ENCODE results near the gene SGSM2.

Gene SGSM2

GRCh38 chr17:2378905-2379304 lies 41.6 kb downstream of the SGSM2 start:
- Histone ChIP-seq H3K36me3 (ENCODE audit: control insufficient read depth in 4 of 4, insufficient read depth in 4 of 4, low read length in 3 of 4) (peaks cover 0 to 64% (median 47%) of the 10 kb centered on the region in 4 experiments), H3K27me3 (replicated peaks in 2 of 5; ENCODE audit: control insufficient read depth in 4 of 5, insufficient read depth in 5 of 5, low read length in 4 of 5) (no peaks in the 10 kb centered on the region), H3K4me3 (ENCODE audit: control insufficient read depth in 1 of 7, extremely low read depth in 1 of 7, insufficient read depth in 4 of 7, low read depth in 2 of 7, low read length in 6 of 7) (no peak overlapping the region), H3K27ac (ENCODE audit: insufficient read depth in 1 of 2, low read depth in 1 of 2, low read length in 2 of 2, poor library complexity in 1 of 2, severe bottlenecking in 2 of 2) (no peak overlapping the region), H3K9me3 (ENCODE audit: control extremely low read depth in 1 of 5, control insufficient read depth in 4 of 5, insufficient read depth in 2 of 5, low read depth in 1 of 5, low read length in 4 of 5) (no peaks in the 10 kb centered on the region), H3K4me1 (ENCODE audit: control extremely low read depth in 1 of 4, control insufficient read depth in 4 of 4, insufficient read depth in 4 of 4, low read length in 3 of 4) (no peaks in the 10 kb centered on the region)
- no peak for DNase-seq
- 100% methylated on average over 5 of the region's 11 CpGs for WGBS (ENCODE audit: insufficient coverage)
- ChIA-PET POLR2A (no interaction called here), CTCF (interaction anchor here (1.2 to 18.5 kb wide), 3 partner anchors 10 to 42 kb away, joined by 3 to 311 read pairs (median 4); no protein-coding TSS in a partner anchor)

GRCh38 chr17:2379489-2380225 lies 42.4 kb downstream of the SGSM2 start:
- Histone ChIP-seq H3K36me3 (ENCODE audit: control insufficient read depth in 4 of 4, insufficient read depth in 4 of 4, low read length in 3 of 4) (peaks cover 0 to 64% (median 46%) of the 10 kb centered on the region in 4 experiments), H3K4me1 (ENCODE audit: control extremely low read depth in 1 of 4, control insufficient read depth in 4 of 4, insufficient read depth in 4 of 4, low read length in 3 of 4) (no peaks in the 10 kb centered on the region), H3K27ac (ENCODE audit: insufficient read depth in 1 of 2, low read depth in 1 of 2, low read length in 2 of 2, poor library complexity in 1 of 2, severe bottlenecking in 2 of 2) (no peak overlapping the region), H3K4me3 (ENCODE audit: control insufficient read depth in 1 of 7, extremely low read depth in 1 of 7, insufficient read depth in 4 of 7, low read depth in 2 of 7, low read length in 6 of 7) (no peak overlapping the region), H3K9me3 (ENCODE audit: control extremely low read depth in 1 of 5, control insufficient read depth in 4 of 5, insufficient read depth in 2 of 5, low read depth in 1 of 5, low read length in 4 of 5) (no peaks in the 10 kb centered on the region), H3K27me3 (replicated peaks in 2 of 5; ENCODE audit: control insufficient read depth in 4 of 5, insufficient read depth in 5 of 5, low read length in 4 of 5) (no peaks in the 10 kb centered on the region)
- ChIA-PET POLR2A (no interaction called here), CTCF (interaction anchor here (1.2 to 18.5 kb wide), 3 partner anchors 11 to 41 kb away, joined by 3 to 311 read pairs (median 4); no protein-coding TSS in a partner anchor)
- no peak for DNase-seq
- whole genome bisulfite sequencing (ENCODE audit: insufficient coverage), result 92% methylated on average over 22 of the region's 25 CpGs

GRCh38 chr17:2380226-2380922 lies 43.1 kb downstream of the SGSM2 start:
- DNase-seq, result no peak
- POLR2A ChIA-PET, result no interaction called here
- H3K4me3 ChIP-seq (ENCODE audit: control insufficient read depth in 1 of 7, extremely low read depth in 1 of 7, insufficient read depth in 4 of 7, low read depth in 2 of 7, low read length in 6 of 7), result no peak overlapping the region
- WGBS (ENCODE audit: insufficient coverage), result 93% methylated on average over 15 of the region's 16 CpGs
- no peaks in the 10 kb centered on the region for H3K4me1 ChIP-seq (ENCODE audit: control extremely low read depth in 1 of 4, control insufficient read depth in 4 of 4, insufficient read depth in 4 of 4, low read length in 3 of 4)
- peaks cover 1 to 61% (median 46%) of the 10 kb centered on the region in 4 experiments for H3K36me3 ChIP-seq (ENCODE audit: control insufficient read depth in 4 of 4, insufficient read depth in 4 of 4, low read length in 3 of 4)
- no peaks in the 10 kb centered on the region for H3K9me3 ChIP-seq (ENCODE audit: control extremely low read depth in 1 of 5, control insufficient read depth in 4 of 5, insufficient read depth in 2 of 5, low read depth in 1 of 5, low read length in 4 of 5)
- CTCF ChIA-PET, result interaction anchor here (1.7 to 18.5 kb wide), 5 partner anchors 23 to 40 kb away, joined by 6 to 311 read pairs (median 48); no protein-coding TSS in a partner anchor
- no peak overlapping the region for H3K27ac ChIP-seq (ENCODE audit: insufficient read depth in 1 of 2, low read depth in 1 of 2, low read length in 2 of 2, poor library complexity in 1 of 2, severe bottlenecking in 2 of 2)
- H3K27me3 ChIP-seq (replicated peaks in 2 of 5; ENCODE audit: control insufficient read depth in 4 of 5, insufficient read depth in 5 of 5, low read length in 4 of 5), result no peaks in the 10 kb centered on the region

GRCh38 chr17:2380950-2381649 lies 43.8 kb downstream of the SGSM2 start:
- Histone ChIP-seq H3K9me3 (ENCODE audit: control extremely low read depth in 1 of 5, control insufficient read depth in 4 of 5, insufficient read depth in 2 of 5, low read depth in 1 of 5, low read length in 4 of 5) (no peaks in the 10 kb centered on the region), H3K4me3 (ENCODE audit: control insufficient read depth in 1 of 7, extremely low read depth in 1 of 7, insufficient read depth in 4 of 7, low read depth in 2 of 7, low read length in 6 of 7) (no peak overlapping the region), H3K36me3 (ENCODE audit: control insufficient read depth in 4 of 4, insufficient read depth in 4 of 4, low read length in 3 of 4) (peaks cover 2 to 61% (median 46%) of the 10 kb centered on the region in 4 experiments), H3K4me1 (ENCODE audit: control extremely low read depth in 1 of 4, control insufficient read depth in 4 of 4, insufficient read depth in 4 of 4, low read length in 3 of 4) (no peaks in the 10 kb centered on the region), H3K27ac (ENCODE audit: insufficient read depth in 1 of 2, low read depth in 1 of 2, low read length in 2 of 2, poor library complexity in 1 of 2, severe bottlenecking in 2 of 2) (no peak overlapping the region), H3K27me3 (replicated peaks in 2 of 5; ENCODE audit: control insufficient read depth in 4 of 5, insufficient read depth in 5 of 5, low read length in 4 of 5) (no peaks in the 10 kb centered on the region)
- POLR2A ChIA-PET, result interaction anchor here (1.8 kb wide), 1 partner anchor 35 kb away, joined by 21 read pairs; no protein-coding TSS in a partner anchor
- WGBS (ENCODE audit: insufficient coverage), result 92% methylated on average over 15 of the region's 15 CpGs
- CTCF ChIA-PET, result interaction anchor here (1.0 to 18.5 kb wide), 16 partner anchors 8 to 632 kb away, joined by 3 to 311 read pairs (median 8); no protein-coding TSS in a partner anchor
- no peak for DNase-seq

GRCh38 chr17:2383628-2384167 lies 46.4 kb downstream of the SGSM2 start:
- Histone ChIP-seq H3K27me3 (replicated peaks in 2 of 5; ENCODE audit: control insufficient read depth in 4 of 5, insufficient read depth in 5 of 5, low read length in 4 of 5) (no peaks in the 10 kb centered on the region), H3K4me3 (ENCODE audit: control insufficient read depth in 1 of 7, extremely low read depth in 1 of 7, insufficient read depth in 4 of 7, low read depth in 2 of 7, low read length in 6 of 7) (no peak overlapping the region), H3K4me1 (ENCODE audit: control extremely low read depth in 1 of 4, control insufficient read depth in 4 of 4, insufficient read depth in 4 of 4, low read length in 3 of 4) (no peaks in the 10 kb centered on the region), H3K27ac (ENCODE audit: insufficient read depth in 1 of 2, low read depth in 1 of 2, low read length in 2 of 2, poor library complexity in 1 of 2, severe bottlenecking in 2 of 2) (no peak overlapping the region), H3K36me3 (ENCODE audit: control insufficient read depth in 4 of 4, insufficient read depth in 4 of 4, low read length in 3 of 4) (peaks cover 6 to 64% (median 48%) of the 10 kb centered on the region in 4 experiments), H3K9me3 (ENCODE audit: control extremely low read depth in 1 of 5, control insufficient read depth in 4 of 5, insufficient read depth in 2 of 5, low read depth in 1 of 5, low read length in 4 of 5) (no peaks in the 10 kb centered on the region)
- no peak for DNase-seq
- ChIA-PET CTCF (interaction anchor here (0.6 to 18.5 kb wide), 12 partner anchors 9 to 317 kb away, joined by 3 to 311 read pairs (median 10); partner anchors contain the start of gene MNT), POLR2A (interaction anchor here (0.5 to 1.5 kb wide), 4 partner anchors 9 to 57 kb away, joined by 3 to 4 read pairs (median 4); no protein-coding TSS in a partner anchor)
- WGBS (ENCODE audit: insufficient coverage), result 90% methylated on average over 10 of the region's 11 CpGs

- Histone ChIP-seq H3K27ac (ENCODE audit: insufficient read depth in 1 of 2, low read depth in 1 of 2, low read length in 2 of 2, poor library complexity in 1 of 2, severe bottlenecking in 2 of 2) (no peak overlapping the region), H3K4me3 (ENCODE audit: control insufficient read depth in 1 of 7, extremely low read depth in 1 of 7, insufficient read depth in 4 of 7, low read depth in 2 of 7, low read length in 6 of 7) (no peak overlapping the region), H3K4me1 (ENCODE audit: control extremely low read depth in 1 of 4, control insufficient read depth in 4 of 4, insufficient read depth in 4 of 4, low read length in 3 of 4) (peaks cover 0 to 2% (median 0%) of the 10 kb centered on the region in 4 experiments), H3K27me3 (replicated peaks in 2 of 5; ENCODE audit: control insufficient read depth in 4 of 5, insufficient read depth in 5 of 5, low read length in 4 of 5) (no peaks in the 10 kb centered on the region), H3K36me3 (ENCODE audit: control insufficient read depth in 4 of 4, insufficient read depth in 4 of 4, low read length in 3 of 4) (peaks cover 6 to 56% (median 42%) of the 10 kb centered on the region in 4 experiments), H3K9me3 (ENCODE audit: control extremely low read depth in 1 of 5, control insufficient read depth in 4 of 5, insufficient read depth in 2 of 5, low read depth in 1 of 5, low read length in 4 of 5) (no peaks in the 10 kb centered on the region)
- ChIA-PET CTCF (interaction anchor here (0.9 to 18.5 kb wide), 7 partner anchors 11 to 290 kb away, joined by 3 to 311 read pairs (median 12); no protein-coding TSS in a partner anchor), POLR2A (interaction anchor here (0.6 to 1.5 kb wide), 3 partner anchors 14 to 404 kb away, joined by 3 to 4 read pairs (median 3); no protein-coding TSS in a partner anchor)
- DNase-seq, result no peak
- 93% methylated on average over 18 of the region's 22 CpGs for WGBS (ENCODE audit: insufficient coverage)
Measured at GRCh38 chr17:2384439-2385127, 47.3 kb downstream of the SGSM2 start.
